Measurements from ENCODE around the gene HOXD8. TPM values are rescaled to one million over a fixed set of nuclear protein-coding genes. Genes with fewer than 3 reads are reported as not detected.

Gene HOXD8
- total RNA-seq, 1 donor from 2014 or later: not detected

GRCh38 chr2:176114120-176114929, 15.2 kb upstream of the HOXD8 start:
- no peak overlapping the region for H3K27ac Mint-ChIP-seq
- TF ChIP-seq CTCF (IDR thresholded peaks at IDR 0.05; ENCODE audit: unreplicated experiment): no peak
- H3K9me3 Mint-ChIP-seq (ENCODE audit: low read depth): no peaks in the 10 kb centered on the region
- no peak for DNase-seq (ENCODE audit: low spot score, unreplicated experiment)
- H3K36me3 Mint-ChIP-seq (ENCODE audit: insufficient read depth): no peaks in the 10 kb centered on the region
- H3K27me3 Mint-ChIP-seq: peaks cover 99% of the 10 kb centered on the region
- H3K4me1 Mint-ChIP-seq (ENCODE audit: low read depth): no peaks in the 10 kb centered on the region
- no peak overlapping the region for H3K4me3 Mint-ChIP-seq (ENCODE audit: low read depth)

GRCh38 chr2:176114930-176115625, 14.4 kb upstream of the HOXD8 start:
- no peak overlapping the region for H3K27ac Mint-ChIP-seq
- TF ChIP-seq CTCF (IDR thresholded peaks at IDR 0.05; ENCODE audit: unreplicated experiment): no peak
- no peak for DNase-seq (ENCODE audit: low spot score, unreplicated experiment)
- H3K4me3 Mint-ChIP-seq (ENCODE audit: low read depth): no peak overlapping the region
- peaks cover 99% of the 10 kb centered on the region for H3K27me3 Mint-ChIP-seq
- no peaks in the 10 kb centered on the region for H3K4me1 Mint-ChIP-seq (ENCODE audit: low read depth)
- no peaks in the 10 kb centered on the region for H3K9me3 Mint-ChIP-seq (ENCODE audit: low read depth)
- H3K36me3 Mint-ChIP-seq (ENCODE audit: insufficient read depth): no peaks in the 10 kb centered on the region

GRCh38 chr2:176115883-176116813, 13.4 kb upstream of the HOXD8 start, which contains the start of gene HOXD10:
HOXD10 (plus strand) TSS chr2:176116778; CDS start chr2:176116834, 56 bp downstream.
- Mint-ChIP-seq H3K4me3 (ENCODE audit: low read depth) (no peak within 1 kb of the TSS), H3K27me3 (peaks cover 99% of the 10 kb centered on the region), H3K27ac (no peak within 1 kb of the TSS), H3K9me3 (ENCODE audit: low read depth) (no peaks in the 10 kb centered on the region), H3K4me1 (ENCODE audit: low read depth) (no peaks in the 10 kb centered on the region), H3K36me3 (ENCODE audit: insufficient read depth) (no peaks in the 10 kb centered on the region)
- DNase-seq (ENCODE audit: low spot score, unreplicated experiment): no peak
- TF ChIP-seq CTCF (IDR thresholded peaks at IDR 0.05; ENCODE audit: unreplicated experiment): peak; percentile 33

GRCh38 chr2:176117162-176117822, 12.2 kb upstream of the HOXD8 start:
- Mint-ChIP-seq H3K27me3 (peaks cover 95% of the 10 kb centered on the region), H3K4me3 (ENCODE audit: low read depth) (no peak overlapping the region), H3K36me3 (ENCODE audit: insufficient read depth) (no peaks in the 10 kb centered on the region), H3K9me3 (ENCODE audit: low read depth) (no peaks in the 10 kb centered on the region), H3K4me1 (ENCODE audit: low read depth) (no peaks in the 10 kb centered on the region), H3K27ac (no peak overlapping the region)
- no peak for DNase-seq (ENCODE audit: low spot score, unreplicated experiment)
- TF ChIP-seq CTCF (IDR thresholded peaks at IDR 0.05; ENCODE audit: unreplicated experiment): no peak

All from progenitor cell of endocrine pancreas (in vitro differentiated cells).